ENCODE data around the gene RILPL1.

Gene RILPL1

DNA sequence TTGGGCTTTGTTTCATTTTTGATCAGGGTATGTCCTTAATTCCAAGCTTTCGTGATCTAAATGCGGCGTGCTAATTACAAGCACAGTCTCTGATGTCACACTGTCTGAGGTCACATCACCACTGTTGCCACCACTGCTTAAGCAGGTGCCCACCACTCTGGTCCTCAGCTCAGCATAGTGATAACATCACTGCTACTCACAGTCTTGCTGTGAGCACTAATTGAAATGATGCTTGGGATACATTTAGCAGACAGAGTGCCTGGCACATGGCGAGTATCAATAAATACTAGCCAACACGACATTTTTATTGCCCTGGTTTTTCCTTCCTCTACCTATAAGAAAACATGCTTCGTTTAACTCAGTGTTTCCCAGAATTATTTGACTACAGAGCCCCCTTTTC, 104.9 kb downstream of the RILPL1 start:
- no peak overlapping the region for H3K27ac ChIP-seq
- TF ChIP-seq CTCF (IDR thresholded peaks at IDR 0.05) = no peak
- TF ChIP-seq ZFX (IDR thresholded peaks at IDR 0.05; ENCODE audit: borderline replicate concordance) = no peak

DNA sequence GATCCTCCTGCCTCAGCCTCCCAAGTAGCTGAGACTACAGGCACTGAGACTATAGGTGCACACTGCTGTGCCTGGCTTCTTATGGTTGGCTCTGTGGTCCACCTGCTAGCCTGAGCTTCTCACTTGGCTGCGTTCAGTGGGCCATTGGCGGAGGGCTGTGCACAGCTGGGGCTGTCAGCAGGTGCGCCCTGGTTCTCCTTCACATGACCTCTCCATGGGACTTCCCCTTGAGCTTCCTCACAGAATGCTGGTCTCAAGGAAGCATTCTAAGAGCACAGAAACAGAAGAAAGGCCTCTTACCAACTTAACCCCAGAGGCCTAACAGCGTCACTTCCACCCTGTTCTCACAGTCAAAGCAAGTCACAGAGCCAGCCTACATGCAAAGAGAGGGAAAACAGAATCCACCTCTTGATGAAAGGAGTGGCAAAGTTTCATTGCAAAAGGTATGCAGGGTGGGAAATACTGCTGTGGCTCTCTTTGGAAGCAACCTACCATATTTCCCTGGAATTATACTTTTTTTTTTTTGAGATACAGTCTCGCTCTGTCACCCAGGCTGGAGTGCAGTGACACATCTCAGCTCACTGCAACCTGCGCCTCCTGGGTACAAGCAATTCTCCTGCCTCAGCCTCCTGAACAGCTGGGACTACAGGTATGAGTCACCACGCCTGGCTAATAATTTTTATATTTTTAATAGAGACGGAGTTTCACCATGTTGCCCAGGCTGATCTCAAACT, 106.3 kb downstream of the RILPL1 start:
- TF ChIP-seq CTCF (IDR thresholded peaks at IDR 0.05) = no peak
- TF ChIP-seq ZFX (IDR thresholded peaks at IDR 0.05; ENCODE audit: borderline replicate concordance) = no peak
- no peak overlapping the region for H3K27ac ChIP-seq

- TF ChIP-seq CTCF (IDR thresholded peaks at IDR 0.05) (no peak; the same call in 1 of the 2 replicates), ZFX (IDR thresholded peaks at IDR 0.05; ENCODE audit: borderline replicate concordance) (no peak)
Measured at GRCh38 chr12:123421314-123421713, 112.2 kb downstream of the RILPL1 start.

More at GRCh38 chr12:123421314-123421713, 112.2 kb downstream of the RILPL1 start:
- H3K27ac ChIP-seq = no peak overlapping the region
